ENCODE measurements around the gene DGKG. TPM values are rescaled to one million over a fixed set of nuclear protein-coding genes. Genes with fewer than 3 reads are reported as not detected.

The DGKG gene
- total RNA-seq, 2 donors from 2014 or later, result 0.42 to 1.0 TPM

Other genes starting within 250 kb of the DGKG start
- 1 to 10 TPM; 7.0 to 7.1 TPM for gene CRYGS, start 182.1 kb upstream of the DGKG start, total RNA-seq
- gene TBCCD1, start 205.1 kb upstream of the DGKG start, total RNA-seq, result 10 to 100 TPM; 13.6 to 16.2 TPM
- gene DNAJB11, start 208.5 kb upstream of the DGKG start, total RNA-seq, result 10 to 100 TPM; 29.7 to 34.2 TPM

Measured in activated T-cell treated with anti-CD3 and anti-CD28 coated beads, Interleukin-2, amount 50 U/mL, for 72 hours (primary cell).